B cell (primary cell): ENCODE data around the gene CHST15. TPM values are rescaled to one million over a fixed set of nuclear protein-coding genes. Genes with fewer than 3 reads are reported as not detected.

ENCODE experiments used
- ATAC-seq: fragments of 200-7000 bp; cut with Tn5 transposase; one replicate; pipeline ENCODE4 v1.10.0; 2021; ENCODE audit warnings: low read depth, mild to moderate bottlenecking, moderate number of reproducible peaks, moderate library complexity
- CTCF ChIA-PET: fragments of 350-600 bp; sonication (Branson Sonifier 250); formaldehyde crosslinking; loops from one replicate; lab custom pipeline; 2021; ENCODE audit warnings: antibody characterized with exemption, inconsistent platforms; lab: Charles Lee
- POLR2A ChIA-PET: fragments of 350-600 bp; sonication (Branson Sonifier 250); formaldehyde crosslinking; loops from one replicate; lab custom pipeline; 2021; ENCODE audit warnings: antibody characterized with exemption; lab: Charles Lee
- DNase-seq: peaks from one replicate; pipeline ENCODE4 v3.0.0; 2013
- H2AFZ ChIP-seq: 2 replicates; pipeline ENCODE4 v1.6.1; 2012; ENCODE audit warnings: mild to moderate bottlenecking, low read depth, low read length; ENCODE audit not compliant: insufficient read depth, poor library complexity, severe bottlenecking
- H3K27ac ChIP-seq, 2 donors: 1 replicate in 1 of 2; 2 replicates in 1 of 2; pipeline ENCODE4 v1.5.1; 2012 to 2013; ENCODE audit warnings: low read length in 2 of 2, mild to moderate bottlenecking in 2 of 2, moderate library complexity in 1 of 2
- H3K27me3 ChIP-seq, 4 experiments: fragments of 200-600 bp in 1 of 4; sonication (generic) in 1 of 4; replicated peaks in 1 of 4; 1 replicate in 2 of 4; 2 replicates in 2 of 4; pipeline versions ENCODE4 v1.6.1 to v1.7.0; 2013 to 2016; ENCODE audit warnings: low read length in 3 of 4, mild to moderate bottlenecking in 2 of 4, mixed read lengths in 1 of 4, moderate library complexity in 1 of 4; ENCODE audit not compliant: insufficient read depth in 4 of 4, control insufficient read depth in 3 of 4; ENCODE audit errors: control extremely low read depth in 1 of 4
- H3K36me3 ChIP-seq, 2 experiments: replicated peaks in 1 of 2; 1 replicate in 1 of 2; 2 replicates in 1 of 2; pipeline versions ENCODE4 v1.6.1 to v1.7.1; 2013; ENCODE audit warnings: low read length in 1 of 2; ENCODE audit not compliant: insufficient read depth in 2 of 2, control insufficient read depth in 1 of 2; ENCODE audit errors: control extremely low read depth in 1 of 2, extremely low read depth in 1 of 2
- H3K4me1 ChIP-seq, 2 donors: fragments of 200-600 bp in 1 of 2; sonication (generic) in 1 of 2; 1 replicate in 1 of 2; 2 replicates in 1 of 2; pipeline versions ENCODE4 v1.5.1 to v1.6.1; 2013 to 2017; ENCODE audit warnings: low read length in 2 of 2; ENCODE audit not compliant: control insufficient read depth in 2 of 2, insufficient read depth in 2 of 2
- H3K4me2 ChIP-seq: replicated peaks from 2 replicates; pipeline ENCODE3; 2012; ENCODE audit warnings: mild to moderate bottlenecking, low read depth, low read length; ENCODE audit not compliant: poor library complexity, severe bottlenecking
- H3K4me3 ChIP-seq, 5 experiments: fragments of 200-600 bp in 1 of 5; sonication (generic) in 1 of 5; 1 replicate in 3 of 5; 2 replicates in 2 of 5; pipeline versions ENCODE4 v1.5.1 to v1.7.0; 2011 to 2016; ENCODE audit warnings: low read length in 4 of 5, mild to moderate bottlenecking in 4 of 5, low read depth in 2 of 5, control low read depth in 1 of 5, moderate library complexity in 1 of 5; ENCODE audit not compliant: insufficient read depth in 1 of 5; ENCODE audit errors: control extremely low read depth in 1 of 5, extremely low read depth in 1 of 5
- H3K79me2 ChIP-seq: fragments of 200-600 bp; sonication (generic); one replicate; pipeline ENCODE4 v1.6.0; 2016; ENCODE audit warnings: low read length; ENCODE audit not compliant: control insufficient read depth, insufficient read depth
- H3K9ac ChIP-seq: fragments of 200-600 bp; sonication (generic); 2 replicates; pipeline ENCODE4 v1.6.1; 2017; ENCODE audit warnings: mild to moderate bottlenecking, low read length, moderate library complexity
- H3K9me3 ChIP-seq, 3 donors: one replicate each; pipeline versions ENCODE4 v1.6.1 to v1.7.1; 2013; ENCODE audit warnings: low read length in 2 of 3; ENCODE audit not compliant: control insufficient read depth in 2 of 3, insufficient read depth in 1 of 3; ENCODE audit errors: control extremely low read depth in 1 of 3
- H4K20me1 ChIP-seq: 2 replicates; pipeline ENCODE4 v1.6.0; 2012; ENCODE audit warnings: mild to moderate bottlenecking, low read length; ENCODE audit not compliant: insufficient read depth, control insufficient read depth, poor library complexity, severe bottlenecking
- H3K27ac Mint-ChIP-seq: one replicate; pipeline ENCODE4 v1.8.0; 2021; ENCODE audit warnings: mixed read lengths
- H3K27me3 Mint-ChIP-seq: one replicate; pipeline ENCODE4 v1.8.0; 2021; ENCODE audit warnings: mixed read lengths
- H3K4me1 Mint-ChIP-seq: one replicate; pipeline ENCODE4 v1.8.0; 2021; ENCODE audit warnings: mixed read lengths
- H3K4me3 Mint-ChIP-seq: one replicate; pipeline ENCODE4 v1.8.0; 2021; ENCODE audit warnings: mixed read lengths
- H3K9me3 Mint-ChIP-seq: one replicate; pipeline ENCODE4 v1.8.0; 2022; ENCODE audit warnings: mixed read lengths; ENCODE audit not compliant: insufficient read depth
- EZH2 ChIP-seq: IDR thresholded peaks from 2 replicates; pipeline ENCODE4 v1.6.1; 2012; ENCODE audit warnings: borderline replicate concordance, low read depth, mild to moderate bottlenecking, moderate library complexity, low read length; ENCODE audit not compliant: insufficient read depth, poor library complexity, severe bottlenecking
- WGBS: methylation state at CpG from one replicate; pipeline ENCODE4 v1.1.5; 2013; ENCODE audit warnings: missing lambda C conversion rate; ENCODE audit not compliant: insufficient coverage; 5-methylcytosine and 5-hydroxymethylcytosine counted together
- intact Hi-C: fragments of 100-400 bp; cut with micrococcal nuclease; formaldehyde crosslinking; loops from one replicate; pipeline ENCODE4 v1.10.0; 2022
- polyA plus RNA-seq: library from polyadenylated mRNA; depleted of rRNA; stranded (reverse); fragments of >200 nt; gene quantifications from 2 replicates; pipeline ENCODE4 v1.2.3, GENCODE V29; 2012
- total RNA-seq, 2 donors: library from RNA; stranded (reverse); fragments of 120-200 nt in 1 of 2; gene quantifications; 1 replicate in 1 of 2; 2 replicates in 1 of 2; pipeline versions ENCODE4 v1.2.3 to v1.2.4, GENCODE V29; 2013 to 2022
- TF ChIP-seq, protein P1 (sequence below): fragments of 200-600 bp; IDR thresholded peaks from one replicate; pipeline ENCODE4 v1.8.0; 2022; ENCODE audit warnings: antibody characterized with exemption, mild to moderate bottlenecking

CHST15 gene
- total and polyA plus RNA-seq, 2 donors (not counting 1 experiment from before 2014, with no cell fraction given), result 17.9 to 75.4 TPM

DNA sequence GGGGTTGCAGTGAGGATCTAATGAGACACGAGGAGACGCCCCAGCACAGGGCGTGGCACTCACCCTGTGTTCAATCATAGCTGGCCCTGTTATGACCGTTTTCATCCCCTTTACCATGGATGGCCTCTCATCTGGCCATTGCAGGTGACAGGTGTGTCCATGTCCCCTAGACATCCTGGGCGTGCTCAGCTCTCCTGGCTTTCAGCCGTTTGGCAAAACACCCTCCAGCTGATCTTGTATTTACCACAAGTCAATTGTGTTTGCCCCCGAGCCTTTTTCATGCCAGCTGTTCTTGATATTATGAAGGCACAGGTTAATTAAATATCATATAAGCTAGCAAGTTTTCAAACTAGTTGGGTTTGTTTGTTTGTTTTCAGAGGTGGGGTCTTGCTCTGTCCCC, 97.1 kb downstream of the CHST15 start:
- Histone ChIP-seq H3K27me3 (peaks cover 0 to 25% (median 13%) of the 10 kb centered on the region in 4 experiments), H2AFZ (no peak overlapping the region), H3K27ac (no peak overlapping the region), H3K79me2 (no peaks in the 10 kb centered on the region), H3K4me2 (no peak overlapping the region), H3K4me1 (peaks cover 29 to 36% of the 10 kb centered on the region in 2 donors), H3K9me3 (peaks cover 0 to 6% (median 0%) of the 10 kb centered on the region in 3 donors), H3K9ac (no peak overlapping the region), H3K36me3 (no peaks in the 10 kb centered on the region), H3K4me3 (no peak overlapping the region), H4K20me1 (no peaks in the 10 kb centered on the region)
- ChIA-PET CTCF (interaction anchor here (0.6 to 6.1 kb wide), 46 partner anchors 9 to 750 kb away, joined by 3 to 365 read pairs (median 7); partner anchors contain the start of genes CHST15, FAM53B and OAT), POLR2A (interaction anchor here (1.7 to 3.6 kb wide), 4 partner anchors 40 to 393 kb away, joined by 3 to 18 read pairs (median 9); no protein-coding TSS in a partner anchor)
- H3K27me3 Mint-ChIP-seq, result peaks cover 24% of the 10 kb centered on the region
- peaks cover 38% of the 10 kb centered on the region for H3K4me1 Mint-ChIP-seq
- ATAC-seq, result no peak
- TF ChIP-seq, protein P1, sequence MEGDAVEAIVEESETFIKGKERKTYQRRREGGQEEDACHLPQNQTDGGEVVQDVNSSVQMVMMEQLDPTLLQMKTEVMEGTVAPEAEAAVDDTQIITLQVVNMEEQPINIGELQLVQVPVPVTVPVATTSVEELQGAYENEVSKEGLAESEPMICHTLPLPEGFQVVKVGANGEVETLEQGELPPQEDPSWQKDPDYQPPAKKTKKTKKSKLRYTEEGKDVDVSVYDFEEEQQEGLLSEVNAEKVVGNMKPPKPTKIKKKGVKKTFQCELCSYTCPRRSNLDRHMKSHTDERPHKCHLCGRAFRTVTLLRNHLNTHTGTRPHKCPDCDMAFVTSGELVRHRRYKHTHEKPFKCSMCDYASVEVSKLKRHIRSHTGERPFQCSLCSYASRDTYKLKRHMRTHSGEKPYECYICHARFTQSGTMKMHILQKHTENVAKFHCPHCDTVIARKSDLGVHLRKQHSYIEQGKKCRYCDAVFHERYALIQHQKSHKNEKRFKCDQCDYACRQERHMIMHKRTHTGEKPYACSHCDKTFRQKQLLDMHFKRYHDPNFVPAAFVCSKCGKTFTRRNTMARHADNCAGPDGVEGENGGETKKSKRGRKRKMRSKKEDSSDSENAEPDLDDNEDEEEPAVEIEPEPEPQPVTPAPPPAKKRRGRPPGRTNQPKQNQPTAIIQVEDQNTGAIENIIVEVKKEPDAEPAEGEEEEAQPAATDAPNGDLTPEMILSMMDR, result no peak
- TF ChIP-seq EZH2, result no peak
- WGBS, result 77% methylated on average over 3 of the region's 7 CpGs
- peak overlapping the region; percentile 16 for H3K4me3 Mint-ChIP-seq
- intact Hi-C loops, result loop anchor here (5.0 kb wide), 1 partner anchor 536 kb away; no protein-coding TSS in a partner anchor
- H3K9me3 Mint-ChIP-seq, result no peaks in the 10 kb centered on the region
- DNase-seq, result no peak
- no peak overlapping the region for H3K27ac Mint-ChIP-seq

DNA sequence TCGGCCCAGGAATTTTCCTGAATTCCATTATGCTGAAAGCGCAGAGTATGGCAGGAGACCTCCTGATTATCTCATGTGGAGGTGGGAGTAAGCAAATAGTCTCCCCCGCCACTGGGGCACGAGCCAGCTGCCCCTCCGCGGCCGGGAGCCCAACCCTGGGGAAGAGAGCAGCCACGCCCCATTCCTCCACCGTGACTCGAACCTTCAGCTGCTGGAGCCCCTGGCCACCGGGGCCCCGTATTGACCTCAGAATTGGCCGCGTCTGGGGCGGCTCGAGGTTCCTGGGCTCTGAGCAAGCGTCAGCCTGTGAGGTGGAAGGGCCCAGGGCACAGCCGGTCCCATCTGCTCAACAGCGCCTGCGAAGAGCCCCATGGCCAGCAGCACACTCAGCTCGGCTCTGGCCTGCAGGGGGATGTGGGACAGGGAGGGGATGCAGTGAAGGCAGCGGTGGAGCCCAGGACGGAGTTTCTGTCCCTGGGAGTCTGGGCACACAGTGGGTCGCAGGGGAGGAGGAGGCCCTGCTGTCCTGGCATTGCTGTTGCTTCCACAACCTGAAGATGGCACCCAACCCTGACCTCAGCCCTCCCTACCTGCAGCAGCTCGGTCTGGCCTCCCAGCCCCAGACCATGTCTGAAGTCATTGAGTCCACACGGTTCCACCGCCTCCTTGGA, 97.8 kb downstream of the CHST15 start:
- WGBS, result 16% methylated on average over 25 of the region's 27 CpGs
- H3K27me3 ChIP-seq, result peaks cover 0 to 30% (median 18%) of the 10 kb centered on the region in 4 experiments
- POLR2A ChIA-PET, result interaction anchor here (0.8 to 3.6 kb wide), 7 partner anchors 10 to 408 kb away, joined by 3 to 18 read pairs (median 3); no protein-coding TSS in a partner anchor
- H3K4me1 Mint-ChIP-seq, result peaks cover 40% of the 10 kb centered on the region
- H3K4me3 ChIP-seq, result peak overlapping the region in 3 of 5 experiments; percentile 27 to 65 (median 30)
- DNase-seq (peak; percentile 72), ATAC-seq (peak; percentile 70)
- H3K4me1 ChIP-seq, result peaks cover 29 to 36% of the 10 kb centered on the region in 2 donors
- peak overlapping the region; percentile 74 for H2AFZ ChIP-seq
- H3K9ac ChIP-seq, result peak overlapping the region; percentile 59
- H3K79me2 ChIP-seq, result no peaks in the 10 kb centered on the region
- H3K9me3 Mint-ChIP-seq, result no peaks in the 10 kb centered on the region
- no peaks in the 10 kb centered on the region for H4K20me1 ChIP-seq
- CTCF ChIA-PET, result interaction anchor here (0.6 to 6.1 kb wide), 50 partner anchors 8 to 750 kb away, joined by 3 to 365 read pairs (median 7); partner anchors contain the start of genes CHST15, FAM53B and OAT
- H3K27me3 Mint-ChIP-seq, result peaks cover 30% of the 10 kb centered on the region
- TF ChIP-seq, protein P1, result peak; percentile 63
- no peak for TF ChIP-seq EZH2
- no peaks in the 10 kb centered on the region for H3K36me3 ChIP-seq
- H3K27ac ChIP-seq, result no peak overlapping the region
- no peak overlapping the region for H3K27ac Mint-ChIP-seq
- H3K4me2 ChIP-seq, result peak overlapping the region; percentile 82
- peaks cover 0 to 6% (median 0%) of the 10 kb centered on the region in 3 donors for H3K9me3 ChIP-seq
- intact Hi-C loops, result loop anchor here (1.0 to 5.0 kb wide), 3 partner anchors 41 to 537 kb away; no protein-coding TSS in a partner anchor
- H3K4me3 Mint-ChIP-seq, result peak overlapping the region; percentile 84
